ENCODE results near the gene NT5M. TPM values are rescaled to one million over a fixed set of nuclear protein-coding genes. Genes with fewer than 3 reads are reported as not detected.

The NT5M gene
- total and polyA plus RNA-seq, 9 of the 15 experiments (the other 6 are each of a cell fraction or from before 2014, with no cell fraction given) = 0.24 to 10.1 (median 3.4) TPM

DNA sequence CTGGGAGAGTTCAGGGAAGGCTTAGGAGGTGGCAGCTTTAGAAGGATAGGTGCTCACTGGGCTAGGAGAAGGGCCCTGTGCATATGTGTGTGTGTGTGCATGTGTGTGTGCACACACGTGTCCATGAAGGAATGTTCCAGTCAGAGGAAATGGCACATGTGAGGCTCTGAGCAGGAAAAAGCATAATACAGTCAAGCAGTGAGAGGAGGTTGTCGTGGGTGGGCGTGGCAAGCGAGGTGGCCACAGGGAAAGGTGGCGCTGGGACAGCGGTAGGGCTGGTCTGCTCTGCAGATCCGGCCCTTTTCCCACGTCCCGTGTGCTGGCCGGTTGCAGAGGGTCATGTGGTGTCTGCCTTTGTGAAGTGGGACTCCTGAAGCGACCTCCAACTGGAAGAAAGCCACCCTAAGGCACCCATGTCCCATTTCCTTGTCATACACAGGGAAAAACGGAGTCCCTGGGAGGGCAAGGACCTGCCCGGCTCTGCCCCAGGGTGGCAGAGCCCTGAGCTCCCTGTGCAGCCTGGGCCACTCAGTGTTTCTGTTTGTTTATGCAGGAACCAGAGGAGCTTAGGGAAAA is 40.1 kb downstream of the NT5M start (continued):
- TF ChIP-seq, protein P1, sequence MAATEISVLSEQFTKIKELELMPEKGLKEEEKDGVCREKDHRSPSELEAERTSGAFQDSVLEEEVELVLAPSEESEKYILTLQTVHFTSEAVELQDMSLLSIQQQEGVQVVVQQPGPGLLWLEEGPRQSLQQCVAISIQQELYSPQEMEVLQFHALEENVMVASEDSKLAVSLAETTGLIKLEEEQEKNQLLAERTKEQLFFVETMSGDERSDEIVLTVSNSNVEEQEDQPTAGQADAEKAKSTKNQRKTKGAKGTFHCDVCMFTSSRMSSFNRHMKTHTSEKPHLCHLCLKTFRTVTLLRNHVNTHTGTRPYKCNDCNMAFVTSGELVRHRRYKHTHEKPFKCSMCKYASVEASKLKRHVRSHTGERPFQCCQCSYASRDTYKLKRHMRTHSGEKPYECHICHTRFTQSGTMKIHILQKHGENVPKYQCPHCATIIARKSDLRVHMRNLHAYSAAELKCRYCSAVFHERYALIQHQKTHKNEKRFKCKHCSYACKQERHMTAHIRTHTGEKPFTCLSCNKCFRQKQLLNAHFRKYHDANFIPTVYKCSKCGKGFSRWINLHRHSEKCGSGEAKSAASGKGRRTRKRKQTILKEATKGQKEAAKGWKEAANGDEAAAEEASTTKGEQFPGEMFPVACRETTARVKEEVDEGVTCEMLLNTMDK (IDR thresholded peaks at IDR 0.05; ENCODE audit: borderline replicate concordance, insufficient read depth, low read depth, low read length, poor library complexity, severe bottlenecking) = no peak
- TF ChIP-seq CHD2 (IDR thresholded peaks at IDR 0.05; ENCODE audit: low read depth, low read length) (no peak), HDAC1 (IDR thresholded peaks at IDR 0.05) (no peak), TSC22D4 (tag; IDR thresholded peaks at IDR 0.05) (no peak), NFYB (IDR thresholded peaks at IDR 0.05; ENCODE audit: extremely low read depth, insufficient read length) (no peak), RBM15 (IDR thresholded peaks at IDR 0.05; ENCODE audit: insufficient read depth, low read length) (no peak), POLR2A (conservative IDR thresholded peaks at IDR 0.05) (no peak)
- TF ChIP-seq, protein P2, sequence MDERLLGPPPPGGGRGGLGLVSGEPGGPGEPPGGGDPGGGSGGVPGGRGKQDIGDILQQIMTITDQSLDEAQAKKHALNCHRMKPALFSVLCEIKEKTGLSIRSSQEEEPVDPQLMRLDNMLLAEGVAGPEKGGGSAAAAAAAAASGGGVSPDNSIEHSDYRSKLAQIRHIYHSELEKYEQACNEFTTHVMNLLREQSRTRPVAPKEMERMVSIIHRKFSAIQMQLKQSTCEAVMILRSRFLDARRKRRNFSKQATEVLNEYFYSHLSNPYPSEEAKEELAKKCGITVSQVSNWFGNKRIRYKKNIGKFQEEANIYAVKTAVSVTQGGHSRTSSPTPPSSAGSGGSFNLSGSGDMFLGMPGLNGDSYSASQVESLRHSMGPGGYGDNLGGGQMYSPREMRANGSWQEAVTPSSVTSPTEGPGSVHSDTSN (CRISPR knock-in tag; IDR thresholded peaks at IDR 0.05; ENCODE audit: low read depth) = no peak
- TF ChIP-seq, protein P2 (tag; conservative IDR thresholded peaks at IDR 0.05; ENCODE audit: low read depth) = no peak
- TF ChIP-seq, protein P3, sequence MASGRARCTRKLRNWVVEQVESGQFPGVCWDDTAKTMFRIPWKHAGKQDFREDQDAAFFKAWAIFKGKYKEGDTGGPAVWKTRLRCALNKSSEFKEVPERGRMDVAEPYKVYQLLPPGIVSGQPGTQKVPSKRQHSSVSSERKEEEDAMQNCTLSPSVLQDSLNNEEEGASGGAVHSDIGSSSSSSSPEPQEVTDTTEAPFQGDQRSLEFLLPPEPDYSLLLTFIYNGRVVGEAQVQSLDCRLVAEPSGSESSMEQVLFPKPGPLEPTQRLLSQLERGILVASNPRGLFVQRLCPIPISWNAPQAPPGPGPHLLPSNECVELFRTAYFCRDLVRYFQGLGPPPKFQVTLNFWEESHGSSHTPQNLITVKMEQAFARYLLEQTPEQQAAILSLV (tag; IDR thresholded peaks at IDR 0.05) = no peak
- TF ChIP-seq, protein P4, sequence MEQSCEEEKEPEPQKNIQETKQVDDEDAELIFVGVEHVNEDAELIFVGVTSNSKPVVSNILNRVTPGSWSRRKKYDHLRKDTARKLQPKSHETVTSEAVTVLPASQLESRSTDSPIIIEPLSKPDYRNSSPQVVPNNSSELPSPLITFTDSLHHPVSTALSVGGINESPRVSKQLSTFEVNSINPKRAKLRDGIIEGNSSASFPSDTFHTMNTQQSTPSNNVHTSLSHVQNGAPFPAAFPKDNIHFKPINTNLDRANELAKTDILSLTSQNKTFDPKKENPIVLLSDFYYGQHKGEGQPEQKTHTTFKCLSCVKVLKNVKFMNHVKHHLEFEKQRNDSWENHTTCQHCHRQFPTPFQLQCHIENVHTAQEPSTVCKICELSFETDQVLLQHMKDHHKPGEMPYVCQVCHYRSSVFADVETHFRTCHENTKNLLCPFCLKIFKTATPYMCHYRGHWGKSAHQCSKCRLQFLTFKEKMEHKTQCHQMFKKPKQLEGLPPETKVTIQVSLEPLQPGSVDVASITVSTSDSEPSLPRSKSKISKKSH (CRISPR knock-in tag; IDR thresholded peaks at IDR 0.05) = no peak

All from K562 (cell line).